ENCODE results near the gene ADH5.
"Not testable (repeated sequence)": the region's sequence is repeated elsewhere in the genome, so short reads cannot be mapped to it uniquely, and the experiment has no call there.

Gene ADH5

GRCh38 chr4:99028187-99028586, 60.4 kb downstream of the ADH5 start:
- Histone ChIP-seq H3K9me3 (no peaks in the 10 kb centered on the region), H3K27me3 (no peaks in the 10 kb centered on the region), H3K36me3 (no peaks in the 10 kb centered on the region), H3K4me1 (peaks cover 2% of the 10 kb centered on the region; the same call in 1 of the 2 replicates), H3K4me3 (ENCODE audit: low read depth, low read length) (no peak overlapping the region)
- DNase-seq: no peak
- no peak for TF ChIP-seq CTCF (IDR thresholded peaks at IDR 0.05; ENCODE audit: low read depth, low read length)

- H3K9me3 ChIP-seq: no peaks in the 10 kb centered on the region
- peaks cover 2% of the 10 kb centered on the region; the same call in 1 of the 2 replicates for H3K4me1 ChIP-seq
- no peaks in the 10 kb centered on the region for H3K27me3 ChIP-seq
- DNase-seq: no peak
- TF ChIP-seq CTCF (IDR thresholded peaks at IDR 0.05; ENCODE audit: low read depth, low read length): no peak
- no peak overlapping the region for H3K4me3 ChIP-seq (ENCODE audit: low read depth, low read length)
- no peaks in the 10 kb centered on the region for H3K36me3 ChIP-seq
These were observed 61.3 kb downstream of the ADH5 start for GRCh38 chr4:99027304-99027703.

GRCh38 chr4:99025506-99025905, 63.1 kb downstream of the ADH5 start:
- Histone ChIP-seq H3K27me3 (no peaks in the 10 kb centered on the region), H3K4me1 (peaks cover 2% of the 10 kb centered on the region; the same call in 1 of the 2 replicates), H3K36me3 (no peaks in the 10 kb centered on the region), H3K9me3 (no peaks in the 10 kb centered on the region), H3K4me3 (ENCODE audit: low read depth, low read length) (no peak overlapping the region)
- no peak for TF ChIP-seq CTCF (IDR thresholded peaks at IDR 0.05; ENCODE audit: low read depth, low read length)
- DNase-seq: no peak

DNA sequence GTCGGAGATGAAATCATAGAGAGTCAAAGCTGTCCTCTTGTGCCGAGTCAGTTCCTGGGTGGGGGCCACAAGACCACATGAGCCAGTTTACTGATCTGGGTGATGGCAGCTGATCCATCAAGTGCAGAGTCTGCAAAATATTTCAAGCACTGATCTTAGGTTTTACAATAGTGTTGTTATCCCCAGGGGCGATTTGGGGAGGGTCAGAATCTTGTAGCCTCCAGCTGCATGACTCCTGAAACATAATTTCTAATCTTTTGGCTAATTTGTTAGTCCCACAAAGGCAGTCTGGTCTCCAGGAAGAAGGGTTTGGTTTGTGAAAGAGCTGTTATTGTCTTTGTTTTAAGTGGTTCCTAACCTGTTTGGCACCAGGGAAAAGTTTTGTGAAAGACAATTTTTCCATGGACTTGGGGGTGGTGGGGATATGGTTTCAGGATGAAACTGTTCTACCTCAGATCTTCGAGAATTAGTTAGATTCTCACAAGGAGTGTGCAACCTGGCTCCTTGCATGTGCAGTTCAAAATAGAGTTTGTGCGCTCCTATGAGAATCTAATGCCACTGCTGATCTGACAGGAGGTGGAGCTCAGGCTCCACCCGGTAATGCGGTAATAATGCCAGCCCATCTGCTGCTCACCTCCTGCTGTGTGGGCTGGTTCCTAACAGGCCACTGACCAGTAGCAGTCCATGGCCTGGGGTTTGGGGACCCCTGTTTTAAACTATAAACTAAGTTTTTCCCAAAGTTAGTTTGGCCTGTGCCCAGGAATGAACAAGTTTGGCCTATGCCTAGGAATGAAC, 63.9 kb downstream of the ADH5 start:
- Histone ChIP-seq H3K36me3 (no peaks in the 10 kb centered on the region), H3K4me3 (ENCODE audit: low read depth, low read length) (no peak overlapping the region), H3K4me1 (peaks cover 2% of the 10 kb centered on the region; the same call in 1 of the 2 replicates), H3K9me3 (no peaks in the 10 kb centered on the region), H3K27me3 (no peaks in the 10 kb centered on the region)
- TF ChIP-seq CTCF (IDR thresholded peaks at IDR 0.05; ENCODE audit: low read depth, low read length): 0 out of 2 replicates have a peak, but pooled peaks have one; percentile 11
- no peak for DNase-seq

GRCh38 chr4:99023800-99024251, 64.8 kb downstream of the ADH5 start:
- DNase-seq; H3K4me3 ChIP-seq (ENCODE audit: low read depth, low read length); H3K27me3 ChIP-seq; H3K4me1 ChIP-seq; H3K9me3 ChIP-seq; H3K36me3 ChIP-seq: not testable (repeated sequence)

DNA sequence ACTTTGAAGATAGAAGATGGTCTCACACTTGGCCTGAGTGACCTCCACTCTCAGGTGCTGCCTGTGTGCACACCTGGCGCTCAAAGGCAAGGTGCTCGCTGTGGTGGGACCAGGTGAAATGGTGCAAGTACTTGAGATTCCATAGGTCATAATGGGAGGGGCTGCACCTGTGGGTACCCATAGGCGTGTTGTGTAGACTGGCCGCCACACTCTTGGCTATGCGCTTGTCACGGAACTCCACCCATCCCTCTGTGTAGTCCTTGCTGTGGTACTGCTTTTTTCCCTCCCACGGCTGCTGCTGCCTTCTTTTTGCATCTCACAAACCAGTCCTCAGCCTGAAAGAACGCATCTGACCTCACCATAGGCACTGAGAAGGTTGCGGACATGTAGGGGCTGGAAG, 66.0 kb downstream of the ADH5 start:
- no peak for DNase-seq
- Histone ChIP-seq H3K36me3 (no peaks in the 10 kb centered on the region), H3K9me3 (no peaks in the 10 kb centered on the region), H3K27me3 (no peaks in the 10 kb centered on the region), H3K4me1 (peaks cover 2% of the 10 kb centered on the region; the same call in 1 of the 2 replicates), H3K4me3 (ENCODE audit: low read depth, low read length) (peak overlapping the region; percentile 28; the same call in 1 of the 2 replicates)
- no peak for TF ChIP-seq CTCF (IDR thresholded peaks at IDR 0.05; ENCODE audit: low read depth, low read length)

Measured in BE2C (cell line).